HG03469 (cell line): ENCODE results near the gene WTAP.

Experiments used
- ATAC-seq: cut with Tn5 transposase; IDR thresholded peaks from one replicate; pipeline ENCODE4 v1.9.1; 2021; ENCODE audit warnings: mild to moderate bottlenecking, moderate library complexity, moderate number of reproducible peaks; ENCODE audit not compliant: unreplicated experiment

WTAP gene

GRCh38 chr6:159800141-159800865, 73.0 kb downstream of the WTAP start, which contains the start of gene PNLDC1:
TSS of gene PNLDC1 (plus strand) at chr6:159800276. CDS start at chr6:159800308, 32 bp downstream.
- ATAC-seq, result no peak

GRCh38 chr6:159801935-159802334, 74.6 kb downstream of the WTAP start:
- no peak for ATAC-seq

- no peak for ATAC-seq
These were observed 77.2 kb downstream of the WTAP start for GRCh38 chr6:159804504-159804903.

GRCh38 chr6:159805440-159806020, 78.2 kb downstream of the WTAP start:
- ATAC-seq, result no peak
